ENCODE results near the gene TUBGCP6. TPM values are rescaled to one million over a fixed set of nuclear protein-coding genes. Genes with fewer than 3 reads are reported as not detected.

Gene TUBGCP6
- total RNA-seq, 1 experiment from 2014 or later = 38.6 TPM

DNA sequence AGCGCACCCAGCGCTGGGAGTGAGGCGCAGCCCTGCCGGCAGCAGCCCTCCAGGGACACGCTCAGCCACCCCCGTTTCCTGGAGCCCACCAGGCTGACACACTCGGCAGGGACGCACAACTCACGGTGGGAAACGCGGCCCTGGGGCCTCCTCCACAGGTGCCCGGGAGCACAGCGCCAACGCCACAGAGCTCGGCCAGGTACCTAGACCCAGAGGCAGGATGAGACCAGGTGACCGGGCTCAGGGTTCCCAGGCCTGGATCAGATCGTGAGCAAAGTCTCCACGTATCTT is 18.0 kb downstream of the TUBGCP6 start:
- TF ChIP-seq SRF (IDR thresholded peaks at IDR 0.05; ENCODE audit: low read depth) (no peak), SP1 (IDR thresholded peaks at IDR 0.05; ENCODE audit: low read depth) (no peak), YY1 (IDR thresholded peaks at IDR 0.05; ENCODE audit: extremely low read depth, insufficient replicate concordance, low read depth, low read length) (no peak), RAD21 (IDR thresholded peaks at IDR 0.05; ENCODE audit: low read depth) (no peak), ZFX (IDR thresholded peaks at IDR 0.05) (no peak), FOSL1 (IDR thresholded peaks at IDR 0.05; ENCODE audit: low read depth) (no peak), SIN3A (IDR thresholded peaks at IDR 0.05; ENCODE audit: low read depth) (no peak), EZH2 (IDR thresholded peaks at IDR 0.05) (no peak), POLR2AphosphoS5 (IDR thresholded peaks at IDR 0.05; ENCODE audit: low read depth, low read length) (no peak), ZNF274 (IDR thresholded peaks at IDR 0.05; ENCODE audit: low read depth, low read length) (no peak), EGR1 (IDR thresholded peaks at IDR 0.05; ENCODE audit: low read depth) (no peak), EZH2phosphoT487 (IDR thresholded peaks at IDR 0.05; ENCODE audit: borderline replicate concordance) (no peak), CBX3 (IDR thresholded peaks at IDR 0.05; ENCODE audit: low read depth) (no peak), CEBPB (IDR thresholded peaks at IDR 0.05; ENCODE audit: low read depth) (no peak), ELF1 (IDR thresholded peaks at IDR 0.05; ENCODE audit: borderline replicate concordance, low read depth) (no peak)
- TF ChIP-seq, protein P1, sequence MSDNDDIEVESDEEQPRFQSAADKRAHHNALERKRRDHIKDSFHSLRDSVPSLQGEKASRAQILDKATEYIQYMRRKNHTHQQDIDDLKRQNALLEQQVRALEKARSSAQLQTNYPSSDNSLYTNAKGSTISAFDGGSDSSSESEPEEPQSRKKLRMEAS (IDR thresholded peaks at IDR 0.05) = no peak
- TF ChIP-seq, protein P2, sequence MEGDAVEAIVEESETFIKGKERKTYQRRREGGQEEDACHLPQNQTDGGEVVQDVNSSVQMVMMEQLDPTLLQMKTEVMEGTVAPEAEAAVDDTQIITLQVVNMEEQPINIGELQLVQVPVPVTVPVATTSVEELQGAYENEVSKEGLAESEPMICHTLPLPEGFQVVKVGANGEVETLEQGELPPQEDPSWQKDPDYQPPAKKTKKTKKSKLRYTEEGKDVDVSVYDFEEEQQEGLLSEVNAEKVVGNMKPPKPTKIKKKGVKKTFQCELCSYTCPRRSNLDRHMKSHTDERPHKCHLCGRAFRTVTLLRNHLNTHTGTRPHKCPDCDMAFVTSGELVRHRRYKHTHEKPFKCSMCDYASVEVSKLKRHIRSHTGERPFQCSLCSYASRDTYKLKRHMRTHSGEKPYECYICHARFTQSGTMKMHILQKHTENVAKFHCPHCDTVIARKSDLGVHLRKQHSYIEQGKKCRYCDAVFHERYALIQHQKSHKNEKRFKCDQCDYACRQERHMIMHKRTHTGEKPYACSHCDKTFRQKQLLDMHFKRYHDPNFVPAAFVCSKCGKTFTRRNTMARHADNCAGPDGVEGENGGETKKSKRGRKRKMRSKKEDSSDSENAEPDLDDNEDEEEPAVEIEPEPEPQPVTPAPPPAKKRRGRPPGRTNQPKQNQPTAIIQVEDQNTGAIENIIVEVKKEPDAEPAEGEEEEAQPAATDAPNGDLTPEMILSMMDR (IDR thresholded peaks at IDR 0.05 in 2 of 3, conservative IDR thresholded peaks at IDR 0.05 in 1 of 3; ENCODE audit: borderline replicate concordance in 1 of 3, insufficient read depth in 1 of 3, low read depth in 2 of 3, low read length in 2 of 3) = no peak
- TF ChIP-seq, protein P3, sequence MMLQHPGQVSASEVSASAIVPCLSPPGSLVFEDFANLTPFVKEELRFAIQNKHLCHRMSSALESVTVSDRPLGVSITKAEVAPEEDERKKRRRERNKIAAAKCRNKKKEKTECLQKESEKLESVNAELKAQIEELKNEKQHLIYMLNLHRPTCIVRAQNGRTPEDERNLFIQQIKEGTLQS (IDR thresholded peaks at IDR 0.05) = no peak
- TF ChIP-seq, protein P4, sequence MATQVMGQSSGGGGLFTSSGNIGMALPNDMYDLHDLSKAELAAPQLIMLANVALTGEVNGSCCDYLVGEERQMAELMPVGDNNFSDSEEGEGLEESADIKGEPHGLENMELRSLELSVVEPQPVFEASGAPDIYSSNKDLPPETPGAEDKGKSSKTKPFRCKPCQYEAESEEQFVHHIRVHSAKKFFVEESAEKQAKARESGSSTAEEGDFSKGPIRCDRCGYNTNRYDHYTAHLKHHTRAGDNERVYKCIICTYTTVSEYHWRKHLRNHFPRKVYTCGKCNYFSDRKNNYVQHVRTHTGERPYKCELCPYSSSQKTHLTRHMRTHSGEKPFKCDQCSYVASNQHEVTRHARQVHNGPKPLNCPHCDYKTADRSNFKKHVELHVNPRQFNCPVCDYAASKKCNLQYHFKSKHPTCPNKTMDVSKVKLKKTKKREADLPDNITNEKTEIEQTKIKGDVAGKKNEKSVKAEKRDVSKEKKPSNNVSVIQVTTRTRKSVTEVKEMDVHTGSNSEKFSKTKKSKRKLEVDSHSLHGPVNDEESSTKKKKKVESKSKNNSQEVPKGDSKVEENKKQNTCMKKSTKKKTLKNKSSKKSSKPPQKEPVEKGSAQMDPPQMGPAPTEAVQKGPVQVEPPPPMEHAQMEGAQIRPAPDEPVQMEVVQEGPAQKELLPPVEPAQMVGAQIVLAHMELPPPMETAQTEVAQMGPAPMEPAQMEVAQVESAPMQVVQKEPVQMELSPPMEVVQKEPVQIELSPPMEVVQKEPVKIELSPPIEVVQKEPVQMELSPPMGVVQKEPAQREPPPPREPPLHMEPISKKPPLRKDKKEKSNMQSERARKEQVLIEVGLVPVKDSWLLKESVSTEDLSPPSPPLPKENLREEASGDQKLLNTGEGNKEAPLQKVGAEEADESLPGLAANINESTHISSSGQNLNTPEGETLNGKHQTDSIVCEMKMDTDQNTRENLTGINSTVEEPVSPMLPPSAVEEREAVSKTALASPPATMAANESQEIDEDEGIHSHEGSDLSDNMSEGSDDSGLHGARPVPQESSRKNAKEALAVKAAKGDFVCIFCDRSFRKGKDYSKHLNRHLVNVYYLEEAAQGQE (IDR thresholded peaks at IDR 0.05; ENCODE audit: low read depth) = no peak
- TF ChIP-seq, protein P5, sequence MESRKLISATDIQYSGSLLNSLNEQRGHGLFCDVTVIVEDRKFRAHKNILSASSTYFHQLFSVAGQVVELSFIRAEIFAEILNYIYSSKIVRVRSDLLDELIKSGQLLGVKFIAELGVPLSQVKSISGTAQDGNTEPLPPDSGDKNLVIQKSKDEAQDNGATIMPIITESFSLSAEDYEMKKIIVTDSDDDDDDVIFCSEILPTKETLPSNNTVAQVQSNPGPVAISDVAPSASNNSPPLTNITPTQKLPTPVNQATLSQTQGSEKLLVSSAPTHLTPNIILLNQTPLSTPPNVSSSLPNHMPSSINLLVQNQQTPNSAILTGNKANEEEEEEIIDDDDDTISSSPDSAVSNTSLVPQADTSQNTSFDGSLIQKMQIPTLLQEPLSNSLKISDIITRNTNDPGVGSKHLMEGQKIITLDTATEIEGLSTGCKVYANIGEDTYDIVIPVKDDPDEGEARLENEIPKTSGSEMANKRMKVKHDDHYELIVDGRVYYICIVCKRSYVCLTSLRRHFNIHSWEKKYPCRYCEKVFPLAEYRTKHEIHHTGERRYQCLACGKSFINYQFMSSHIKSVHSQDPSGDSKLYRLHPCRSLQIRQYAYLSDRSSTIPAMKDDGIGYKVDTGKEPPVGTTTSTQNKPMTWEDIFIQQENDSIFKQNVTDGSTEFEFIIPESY (IDR thresholded peaks at IDR 0.05; ENCODE audit: extremely low read depth, insufficient replicate concordance, low read length) = no peak
- Histone ChIP-seq H3K36me3 (ENCODE audit: control insufficient read depth in 1 of 2, insufficient read depth in 2 of 2, low read length in 2 of 2) (peaks cover 14 to 15% of the 10 kb centered on the region in 2 experiments; a peak in 3 of 4 replicates), H3K4me1 (ENCODE audit: control insufficient read depth in 1 of 2, insufficient read depth in 2 of 2, low read length in 2 of 2) (no peaks in the 10 kb centered on the region), H2AFZ (ENCODE audit: low read depth, low read length, poor library complexity, severe bottlenecking) (no peak overlapping the region), H3K79me2 (ENCODE audit: insufficient read depth, low read length) (peaks cover 6% of the 10 kb centered on the region; the same call in 1 of the 2 replicates), H3K9ac (ENCODE audit: low read length) (no peak overlapping the region), H4K20me1 (ENCODE audit: insufficient read depth) (no peaks in the 10 kb centered on the region), H3K4me2 (ENCODE audit: low read length) (no peak overlapping the region), H3K4me3 (replicated peaks in 1 of 2; ENCODE audit: low read depth in 1 of 2, low read length in 2 of 2) (no peak overlapping the region), H3K27ac (ENCODE audit: low read depth, low read length) (no peak overlapping the region), H3K27me3 (ENCODE audit: insufficient read depth, low read length) (no peaks in the 10 kb centered on the region), H3K9me3 (ENCODE audit: control insufficient read depth in 1 of 2, insufficient read depth in 1 of 2, low read depth in 1 of 2, low read length in 2 of 2) (no peaks in the 10 kb centered on the region), H3K9me2 (ENCODE audit: insufficient read depth) (no peaks in the 10 kb centered on the region)
- ATAC-seq = no peak
- ChIA-PET CTCF (no interaction called here), POLR2A (no interaction called here), RAD21 (ENCODE audit: low non-redundant PET in 1 of 2, low total read pairs in 2 of 2, uncharacterized antibody in 2 of 2, unreplicated experiment in 2 of 2) (no interaction called here)
- no TSS peak for BruUV-seq (replicated peaks)
- DNase-seq (ENCODE audit: low read depth, low spot score) = no peak
- intact Hi-C loops (cut with micrococcal nuclease) = no loop called here

Data from HCT116 (cell line).